ENCODE data around the gene SERINC3.
"Not testable (repeated sequence)": the region's sequence is repeated elsewhere in the genome, so short reads cannot be mapped to it uniquely, and the experiment has no call there.

SERINC3 gene

DNA sequence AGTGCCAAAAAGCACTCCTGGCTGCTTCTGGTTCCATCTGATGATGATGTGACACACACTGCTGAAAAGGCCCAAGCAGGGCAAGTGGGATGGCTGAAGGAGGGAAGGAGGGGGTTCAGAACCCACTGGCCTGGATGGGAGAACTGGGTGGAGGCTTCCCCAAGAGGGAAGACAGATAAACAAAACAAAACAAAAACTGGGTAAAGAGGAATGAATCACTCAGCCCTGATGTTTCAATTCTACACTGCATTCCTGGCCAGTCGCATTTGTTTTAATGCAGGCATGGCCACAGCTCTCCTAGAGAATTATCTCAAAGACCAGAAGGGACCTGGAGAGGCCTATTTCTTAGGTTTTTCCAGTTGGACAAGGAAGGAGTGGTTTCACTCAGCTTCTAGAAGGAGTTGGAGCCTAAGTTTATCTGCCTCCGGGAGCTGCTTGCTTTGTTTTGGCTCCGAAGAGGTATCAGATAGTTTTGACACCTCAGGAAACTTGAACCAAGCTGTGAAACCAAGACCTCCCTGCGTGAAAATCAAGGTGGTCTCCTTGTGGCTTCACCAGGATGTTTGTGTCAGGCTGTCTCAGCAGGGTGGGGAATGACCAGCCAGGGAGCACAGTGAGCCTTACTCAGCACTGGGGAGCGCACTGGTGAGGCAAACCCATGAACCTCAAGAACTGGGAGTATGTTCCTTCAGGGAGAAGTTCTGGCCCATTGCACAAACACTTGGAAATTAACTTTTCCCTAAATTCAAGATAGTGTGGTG is 30.1 kb downstream of the SERINC3 start:
- DNase-seq (ENCODE audit: insufficient read length, low spot score) (no peak), FAIRE-seq (no peak)
- no peak for TF ChIP-seq POLR2A (IDR thresholded peaks at IDR 0.05; ENCODE audit: low read depth, low read length)

DNA sequence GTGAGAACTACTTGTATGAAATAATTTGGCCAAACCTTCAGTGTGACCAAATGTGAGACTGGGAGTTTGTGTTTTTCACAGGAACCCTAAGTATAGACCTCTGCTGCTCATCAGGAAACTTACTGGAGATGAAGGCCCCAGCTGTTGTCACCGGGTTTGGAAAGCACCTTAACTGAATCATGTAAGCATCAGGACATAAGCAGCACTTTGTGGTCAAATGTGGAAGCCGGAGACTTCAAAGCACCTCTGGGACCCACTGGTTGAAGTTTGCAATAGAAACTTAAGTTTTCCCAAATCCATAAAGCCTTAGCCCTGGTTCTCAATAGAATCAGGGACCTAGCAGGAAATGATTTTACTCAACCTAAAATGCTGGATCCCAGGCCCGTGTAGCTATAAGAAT is 31.9 kb downstream of the SERINC3 start:
- TF ChIP-seq POLR2A (IDR thresholded peaks at IDR 0.05; ENCODE audit: low read depth, low read length) = no peak
- no peak for FAIRE-seq
- DNase-seq (ENCODE audit: insufficient read length, low spot score) = no peak

GRCh38 chr20:44489223-44489622 is 32.6 kb downstream of the SERINC3 start:
- no peak for FAIRE-seq
- no peak for DNase-seq (ENCODE audit: insufficient read length, low spot score)
- no peak for TF ChIP-seq POLR2A (IDR thresholded peaks at IDR 0.05; ENCODE audit: low read depth, low read length)

DNA sequence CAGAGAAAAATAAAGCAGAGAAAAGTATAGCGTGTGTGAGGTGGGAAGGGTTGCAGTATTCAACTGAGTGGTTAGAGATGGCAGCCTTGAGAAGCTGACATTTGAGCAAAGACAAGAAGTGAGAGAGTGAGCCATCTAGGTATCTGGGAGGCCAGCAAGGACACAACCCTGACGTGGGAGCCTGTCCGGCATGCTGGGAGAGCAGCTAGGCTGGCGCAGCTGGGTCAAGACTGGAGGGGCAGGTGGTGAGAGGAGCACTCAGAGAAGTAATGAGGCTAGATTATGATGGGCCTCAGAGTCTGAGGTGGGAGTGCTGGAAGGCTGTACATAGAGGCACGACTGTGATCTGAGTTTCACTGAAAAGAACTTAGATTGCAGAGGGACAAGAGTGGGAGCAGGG is 33.3 kb downstream of the SERINC3 start:
- no peak for FAIRE-seq
- TF ChIP-seq POLR2A (IDR thresholded peaks at IDR 0.05; ENCODE audit: low read depth, low read length) = no peak

GRCh38 chr20:44485830-44486198 is 36.1 kb downstream of the SERINC3 start:
- TF ChIP-seq POLR2A (IDR thresholded peaks at IDR 0.05; ENCODE audit: low read depth, low read length) = no peak
- DNase-seq (ENCODE audit: insufficient read length, low spot score) = no peak
- no peak for FAIRE-seq

More for the DNA sequence above, 33.3 kb downstream of the SERINC3 start:
- no peak for DNase-seq (ENCODE audit: insufficient read length, low spot score)

DNA sequence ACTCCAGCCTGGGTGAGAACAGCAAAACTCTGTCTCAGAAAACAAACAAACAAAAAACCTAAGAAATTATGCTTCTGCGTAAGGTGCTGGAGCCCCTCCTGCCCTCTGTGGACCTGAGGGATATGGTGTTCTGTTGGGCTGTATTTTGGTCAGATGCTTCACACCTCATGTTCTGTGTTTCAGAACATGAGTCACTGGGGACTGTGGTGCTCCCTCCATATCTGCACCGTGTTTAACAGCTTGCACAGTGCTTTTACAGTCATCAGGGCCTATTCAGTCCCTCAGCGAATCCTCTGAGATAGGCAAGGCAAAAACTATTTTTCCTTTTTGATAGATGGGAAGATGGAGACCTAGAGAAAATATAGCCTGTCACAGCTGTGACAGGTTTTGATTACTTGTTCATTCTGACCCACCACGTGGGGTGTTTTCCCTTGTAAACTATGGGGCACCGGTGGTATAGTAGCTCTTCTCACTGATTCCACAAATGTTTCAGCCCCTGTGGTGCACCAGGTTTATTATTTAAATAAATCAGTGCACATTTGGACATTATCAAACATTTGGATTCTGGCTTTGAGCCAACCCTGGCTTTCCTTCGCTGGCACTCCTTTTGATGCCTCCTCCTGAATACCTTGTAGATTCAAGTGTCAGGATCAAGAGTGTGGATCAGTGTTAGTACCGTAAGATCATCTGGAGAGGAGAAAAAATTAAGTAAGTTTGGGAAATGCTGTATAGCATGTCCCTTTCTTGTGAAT is 36.6 kb downstream of the SERINC3 start:
- no peak for TF ChIP-seq POLR2A (IDR thresholded peaks at IDR 0.05; ENCODE audit: low read depth, low read length)
- DNase-seq (ENCODE audit: insufficient read length, low spot score) (no peak), FAIRE-seq (no peak)

DNA sequence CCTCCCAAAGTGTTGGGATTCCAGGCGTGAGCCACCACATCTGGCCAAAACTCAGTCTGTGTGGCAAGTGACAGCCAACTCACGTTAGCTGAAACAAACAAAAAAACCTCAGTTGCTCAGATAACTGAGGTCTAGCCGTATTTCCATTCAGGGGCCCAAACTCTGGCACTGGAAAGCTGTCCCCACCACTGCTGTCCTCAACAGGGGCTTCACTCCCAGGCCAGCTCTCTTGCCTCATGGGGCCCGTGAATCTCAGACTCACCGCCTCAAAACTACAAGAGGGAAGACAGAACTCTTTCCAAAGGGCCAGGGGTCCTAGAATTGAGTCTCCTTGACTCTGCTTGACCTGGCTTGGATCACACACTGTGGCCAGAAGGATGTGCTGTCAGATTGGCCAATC is 38.8 kb downstream of the SERINC3 start:
- DNase-seq (ENCODE audit: insufficient read length, low spot score) = no peak
- no peak for TF ChIP-seq POLR2A (IDR thresholded peaks at IDR 0.05; ENCODE audit: low read depth, low read length)
- FAIRE-seq = no peak

GRCh38 chr20:44481719-44482416 is 40.0 kb downstream of the SERINC3 start:
- no peak for TF ChIP-seq POLR2A (IDR thresholded peaks at IDR 0.05; ENCODE audit: low read depth, low read length)
- FAIRE-seq (no peak), DNase-seq (ENCODE audit: insufficient read length, low spot score) (no peak)

DNA sequence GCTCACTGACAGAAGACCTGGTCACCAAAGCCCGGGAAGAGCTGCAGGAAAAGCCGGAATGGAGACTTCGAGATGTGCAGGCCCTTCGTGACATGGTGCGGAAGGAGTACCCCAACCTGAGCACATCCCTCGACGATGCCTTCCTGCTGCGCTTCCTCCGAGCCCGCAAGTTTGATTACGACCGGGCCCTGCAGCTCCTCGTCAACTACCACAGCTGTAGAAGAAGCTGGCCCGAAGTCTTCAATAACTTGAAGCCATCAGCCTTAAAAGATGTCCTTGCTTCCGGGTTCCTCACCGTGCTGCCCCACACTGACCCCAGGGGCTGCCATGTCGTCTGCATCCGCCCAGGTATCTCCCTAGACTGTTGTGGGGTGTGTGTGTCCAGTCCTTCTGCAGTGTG is 41.8 kb downstream of the SERINC3 start:
- no peak for FAIRE-seq
- no peak for TF ChIP-seq POLR2A (IDR thresholded peaks at IDR 0.05; ENCODE audit: low read depth, low read length)
- DNase-seq (ENCODE audit: insufficient read length, low spot score) = no peak

GRCh38 chr20:44479643-44480042 is 42.2 kb downstream of the SERINC3 start:
- no peak for TF ChIP-seq POLR2A (IDR thresholded peaks at IDR 0.05; ENCODE audit: low read depth, low read length)
- no peak for DNase-seq (ENCODE audit: insufficient read length, low spot score)
- FAIRE-seq = no peak

- DNase-seq (ENCODE audit: insufficient read length, low spot score) = no peak
- no peak for TF ChIP-seq POLR2A (IDR thresholded peaks at IDR 0.05; ENCODE audit: low read depth, low read length)
- FAIRE-seq = no peak
These were observed 43.7 kb downstream of the SERINC3 start for GRCh38 chr20:44478206-44478605.

DNA sequence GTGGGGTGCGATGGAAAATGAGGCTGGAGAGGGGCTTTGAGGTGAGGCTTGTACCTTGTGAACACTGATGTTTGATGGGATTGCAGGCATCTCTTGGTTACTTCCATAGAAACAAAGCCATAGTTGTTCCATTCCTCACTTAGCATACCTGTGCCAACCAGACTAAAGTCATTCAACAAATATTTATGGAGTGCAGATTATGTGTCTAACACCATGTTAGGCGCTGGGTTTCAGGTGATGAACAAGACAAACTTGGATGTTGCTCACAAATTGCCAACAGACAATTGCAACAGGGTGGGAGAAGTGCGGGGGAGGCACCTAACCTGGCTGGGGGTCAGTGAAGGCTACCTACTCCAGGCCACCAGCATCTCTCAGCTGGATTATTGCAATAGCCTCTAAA is 44.7 kb downstream of the SERINC3 start:
- DNase-seq (ENCODE audit: insufficient read length, low spot score) (no peak), FAIRE-seq (no peak)
- TF ChIP-seq POLR2A (IDR thresholded peaks at IDR 0.05; ENCODE audit: low read depth, low read length) = no peak

- DNase-seq (ENCODE audit: insufficient read length, low spot score) (peak; percentile 94), FAIRE-seq (no peak)
- peak; percentile 99 for TF ChIP-seq POLR2A (IDR thresholded peaks at IDR 0.05; ENCODE audit: low read depth, low read length)
These were observed 45.9 kb downstream of the SERINC3 start, which contains the start of gene TTPAL for GRCh38 chr20:44475694-44476560. TTPAL (plus strand) TSS chr20:44475874; CDS start chr20:44480000, 4,126 bp downstream.

DNA sequence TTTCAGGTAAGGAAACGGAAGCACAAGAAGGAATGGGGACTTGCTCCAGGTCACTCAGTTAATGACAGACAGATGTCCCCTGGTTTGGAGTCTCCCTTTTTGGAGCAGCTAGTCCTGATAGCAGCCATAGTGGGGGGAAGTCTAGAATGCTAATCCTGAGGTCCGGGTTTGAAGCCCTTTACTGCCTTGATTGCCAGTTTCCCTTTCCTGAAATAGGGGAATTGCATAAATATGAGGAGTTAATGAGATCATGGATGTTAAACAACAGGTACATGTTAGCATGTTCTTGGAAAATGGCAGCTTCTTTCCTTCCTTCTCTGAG is 46.5 kb downstream of the SERINC3 start:
- no peak for FAIRE-seq
- no peak for DNase-seq (ENCODE audit: insufficient read length, low spot score)
- TF ChIP-seq POLR2A (IDR thresholded peaks at IDR 0.05; ENCODE audit: low read depth, low read length) = no peak

GRCh38 chr20:44472283-44472682 is 49.6 kb downstream of the SERINC3 start:
- FAIRE-seq; DNase-seq (ENCODE audit: insufficient read length, low spot score): not testable (repeated sequence)

Measured in H54 (cell line).